K562 (cell line): ENCODE results near the gene CARD14. TPM values are rescaled to one million over a fixed set of nuclear protein-coding genes. Genes with fewer than 3 reads are reported as not detected.

Experiments
- ATAC-seq: fragments of 200-7000 bp; cut with Tn5 transposase; 3 replicates; pipeline ENCODE4 v1.9.1; 2020; ENCODE audit warnings: moderate library complexity
- BruUV-seq: library from RNA; stranded (reverse); fragments of 400-500 nt; replicated peaks from 2 replicates; lab custom pipeline; 2021; lab: Mats Ljungman, UMichigan
- CTCF ChIA-PET: fragments of 300-600 bp; formaldehyde crosslinking; extraction: SDS; loops from one replicate; lab custom pipeline; 2021; ENCODE audit warnings: low intra/inter-chr PET ratio; lab: Yijun Ruan, JAX
- POLR2A ChIA-PET: fragments of 300-600, 350-650 bp; sonication (Branson Sonifier 250); formaldehyde crosslinking; extraction: SDS; loops from one replicate; lab custom pipeline; 2021; ENCODE audit warnings: antibody characterized with exemption, inconsistent platforms; lab: Yijun Ruan, JAX
- DNase-seq, 4 experiments: peaks; one replicate each; pipeline versions ENCODE4 v3.0.0 to v3.0.0-alpha.2; 2011 to 2018; ENCODE audit warnings: low spot score in 3 of 4, mixed read lengths in 3 of 4; ENCODE audit errors: extremely low read depth in 1 of 4
- FAIRE-seq: peaks from 2 replicates; lab custom pipeline; 2011; peaks lifted over from hg19 to GRCh38; lab: Jason Lieb, UNC
- H2AFZ ChIP-seq: 2 replicates; pipeline ENCODE4 v1.6.0; 2011; ENCODE audit warnings: low read depth, low read length, control low read depth, inconsistent platforms
- H3K27ac ChIP-seq: fragments of 200-600 bp; 3 replicates; pipeline ENCODE4 v1.8.0; 2011; ENCODE audit warnings: low read depth, mild to moderate bottlenecking, control low read depth, inconsistent platforms, low read length, moderate library complexity, mixed read lengths; ENCODE audit errors: extremely low read depth
- H3K27me3 ChIP-seq, 2 experiments: fragments of 300-600 bp in 1 of 2; 2 replicates in 1 of 2; 3 replicates in 1 of 2; pipeline versions ENCODE4 v1.6.0 to v1.8.0; 2011; ENCODE audit warnings: inconsistent platforms in 2 of 2, low read length in 2 of 2, mild to moderate bottlenecking in 1 of 2, mixed read lengths in 1 of 2, moderate library complexity in 1 of 2; ENCODE audit not compliant: control insufficient read depth in 2 of 2, insufficient read depth in 2 of 2
- H3K36me3 ChIP-seq: fragments of 300-600 bp; 3 replicates; pipeline ENCODE4 v1.8.0; 2011; ENCODE audit warnings: mild to moderate bottlenecking, low read length, inconsistent platforms; ENCODE audit not compliant: control insufficient read depth, insufficient read depth
- H3K4me1 ChIP-seq, 2 experiments: fragments of 200-600 bp in 1 of 2; replicated peaks in 1 of 2; 2 replicates in 1 of 2; 3 replicates in 1 of 2; pipeline versions ENCODE4 v1.5.1 to v1.8.0; 2011; ENCODE audit warnings: inconsistent platforms in 2 of 2, low read length in 2 of 2, mild to moderate bottlenecking in 1 of 2, mixed read lengths in 1 of 2, moderate library complexity in 1 of 2; ENCODE audit not compliant: control insufficient read depth in 2 of 2, insufficient read depth in 2 of 2
- H3K4me2 ChIP-seq: 2 replicates; pipeline ENCODE4 v1.6.1; 2011; ENCODE audit warnings: low read length, control low read depth, inconsistent platforms, mixed read lengths; ENCODE audit not compliant: insufficient read depth
- H3K4me3 ChIP-seq: fragments of 200-600 bp; sonication (generic), shearing (Covaris generic); 2 replicates; pipeline ENCODE4 v1.5.1; 2016; ENCODE audit warnings: control low read depth, inconsistent platforms
- H3K79me2 ChIP-seq: fragments of 200-600 bp; 3 replicates; pipeline ENCODE4 v1.8.0; 2011; ENCODE audit warnings: low read length, inconsistent platforms; ENCODE audit not compliant: control insufficient read depth, insufficient read depth
- H3K9ac ChIP-seq, 2 experiments: 2 replicates each; pipeline versions ENCODE4 v1.6.0 to v1.6.1; 2011; ENCODE audit warnings: low read depth in 2 of 2, low read length in 2 of 2, control low read depth in 1 of 2, inconsistent platforms in 1 of 2, mild to moderate bottlenecking in 1 of 2, mixed read lengths in 1 of 2; ENCODE audit not compliant: insufficient read depth in 1 of 2
- H3K9me1 ChIP-seq: one replicate; pipeline ENCODE4 v1.6.0; 2011; ENCODE audit warnings: inconsistent platforms, mild to moderate bottlenecking, low read length, moderate library complexity; ENCODE audit not compliant: control insufficient read depth, insufficient read depth
- H3K9me3 ChIP-seq: replicated peaks from 2 replicates; pipeline ENCODE4 v1.5.1; 2011; ENCODE audit warnings: low read depth, low read length, inconsistent platforms; ENCODE audit not compliant: control insufficient read depth, insufficient read depth
- H4K20me1 ChIP-seq: replicated peaks from 2 replicates; pipeline ENCODE4 v1.6.1; 2011; ENCODE audit warnings: low read length, inconsistent platforms, mixed read lengths; ENCODE audit not compliant: control insufficient read depth, insufficient read depth
- DMBX1 ChIP-seq: fragments of 250-450 bp; sonication (Bioruptor Pico); IDR thresholded peaks from 2 replicates; pipeline ENCODE4 v1.8.0; 2022; ENCODE audit warnings: inconsistent platforms, mild to moderate bottlenecking, moderate library complexity, borderline replicate concordance
- NR2C2 ChIP-seq, 2 experiments: fragments of 200-800 bp in 1 of 2; sonication (Bioruptor generic) in 1 of 2; sonication (generic) in 1 of 2; formaldehyde crosslinking in 1 of 2; IDR thresholded peaks; 2 replicates each; pipeline versions ENCODE4 v1.6.1 to v1.8.0; 2016 to 2022; ENCODE audit warnings: mild to moderate bottlenecking in 1 of 2, missing compliant biosample characterization in 1 of 2, missing genetic modification characterization in 1 of 2, missing genetic modification reagents in 1 of 2
- WGBS: fragments of 100-300 bp; shearing (Covaris generic); methylation state at CpG from one replicate; pipeline ENCODE4 v1.1.6; 2016; ENCODE audit warnings: low coverage, mixed read lengths; ENCODE audit not compliant: insufficient coverage; ENCODE audit errors: missing lambda C conversion rate; 5-methylcytosine and 5-hydroxymethylcytosine counted together
- in situ Hi-C: fragments of 300-500 bp; cut with MboI; formaldehyde crosslinking; loops from 4 replicates; pipeline ENCODE4 v1.15.0; 2018; ENCODE audit warnings: inconsistent platforms, mixed read lengths
- intact Hi-C: fragments of 100-400 bp; cut with micrococcal nuclease; formaldehyde crosslinking; loops from 2 replicates; pipeline ENCODE4 v1.14.2; 2022
- polyA plus RNA-seq, 8 experiments: library from polyadenylated mRNA; depleted of rRNA in 4 of 8; stranded (reverse) in 5 of 8; unstranded in 3 of 8; fragments of >200 nt; fragmentation: Nextera tagmentation in 2 of 8; fragmentation: Illumina TruSeq in 1 of 8; extraction: Ambion mirVana in 2 of 8; extraction: Trizol in 1 of 8; gene quantifications; 2 replicates each; pipeline versions ENCODE4 v1.2.1 to v1.2.3, GENCODE V29; 2011 to 2014; ENCODE audit warnings: inconsistent platforms in 1 of 8, missing spikeins in 1 of 8
- total RNA-seq, 7 experiments: library from RNA; depleted of rRNA in 6 of 7; stranded (reverse); fragments of >200 nt in 6 of 7; fragmentation: Illumina TruSeq in 2 of 7; extraction: Trizol in 2 of 7; gene quantifications; 2 replicates each; pipeline versions ENCODE4 v1.2.1 to v1.2.3, GENCODE V29; 2011 to 2021; ENCODE audit warnings: low replicate concordance in 1 of 7
- TF ChIP-seq, protein P1 (sequence below): IDR thresholded peaks from 3 replicates; pipeline ENCODE4 v1.6.1; 2011; ENCODE audit warnings: borderline replicate concordance, mild to moderate bottlenecking; ENCODE audit not compliant: insufficient read length, insufficient read depth

Gene CARD14
- total and polyA plus RNA-seq, 9 of the 15 experiments (the other 6 are each of a cell fraction or from before 2014, with no cell fraction given), result not detected

DNA sequence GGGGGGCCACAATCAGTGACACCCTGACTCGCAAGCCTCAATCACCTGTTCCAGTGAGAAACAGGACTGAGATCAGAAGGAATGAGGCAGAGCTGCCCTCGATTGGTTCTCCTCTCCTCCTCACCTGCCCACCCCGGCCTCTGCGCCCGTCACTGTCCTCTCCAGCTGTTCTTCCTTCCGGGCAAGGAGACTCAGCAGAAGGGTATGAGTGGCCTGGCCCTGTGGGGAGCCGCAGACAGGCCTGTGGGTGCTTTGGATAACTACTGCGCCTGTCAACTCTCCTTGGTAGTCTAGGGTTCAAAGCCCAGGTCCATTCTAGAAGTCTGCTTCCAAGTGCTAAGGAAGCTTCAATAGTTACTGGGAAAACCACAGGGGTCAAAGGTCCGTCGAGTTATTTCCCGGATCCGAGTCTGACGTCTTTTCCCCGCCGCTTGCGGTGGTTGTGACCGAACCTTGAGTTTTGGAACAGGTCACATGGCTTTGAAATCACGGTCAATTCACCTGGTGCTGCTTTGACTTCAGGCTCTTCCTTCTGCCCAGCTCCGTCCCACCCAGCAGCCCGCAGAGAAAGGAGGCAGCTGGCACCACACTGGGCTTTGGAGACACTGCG is 8.3 kb downstream of the CARD14 start:
- Histone ChIP-seq H3K4me2 (no peak overlapping the region), H3K4me3 (no peak overlapping the region), H3K27ac (no peak overlapping the region), H3K79me2 (no peaks in the 10 kb centered on the region), H4K20me1 (no peaks in the 10 kb centered on the region; the same call in 1 of the 2 replicates), H3K9me3 (no peaks in the 10 kb centered on the region), H3K9ac (0 out of 4 replicates have a peak overlapping the region, but pooled peaks of 1 of the 2 experiments have one; percentile 6), H3K9me1 (no peaks in the 10 kb centered on the region), H2AFZ (no peak overlapping the region), H3K4me1 (peaks cover 0 to 16% of the 10 kb centered on the region in 2 experiments; a peak in 2 of 5 replicates), H3K36me3 (no peaks in the 10 kb centered on the region)
- WGBS, result 4% methylated on average over 21 of the region's 21 CpGs
- intact Hi-C loops, result no loop called here
- in situ Hi-C loops, result no loop called here
- DNase-seq (no peak), ATAC-seq (no peak), FAIRE-seq (no peak)
- ChIA-PET CTCF (no interaction called here), POLR2A (interaction anchor here (1.1 kb wide), 1 partner anchor 10 kb away, joined by 4 read pairs; no protein-coding TSS in a partner anchor)
- BruUV-seq, result no TSS peak
- TF ChIP-seq, protein P1, sequence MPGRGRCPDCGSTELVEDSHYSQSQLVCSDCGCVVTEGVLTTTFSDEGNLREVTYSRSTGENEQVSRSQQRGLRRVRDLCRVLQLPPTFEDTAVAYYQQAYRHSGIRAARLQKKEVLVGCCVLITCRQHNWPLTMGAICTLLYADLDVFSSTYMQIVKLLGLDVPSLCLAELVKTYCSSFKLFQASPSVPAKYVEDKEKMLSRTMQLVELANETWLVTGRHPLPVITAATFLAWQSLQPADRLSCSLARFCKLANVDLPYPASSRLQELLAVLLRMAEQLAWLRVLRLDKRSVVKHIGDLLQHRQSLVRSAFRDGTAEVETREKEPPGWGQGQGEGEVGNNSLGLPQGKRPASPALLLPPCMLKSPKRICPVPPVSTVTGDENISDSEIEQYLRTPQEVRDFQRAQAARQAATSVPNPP, result no peak
- TF ChIP-seq NR2C2 (CRISPR knock-in tag; IDR thresholded peaks at IDR 0.05), result no peak
- TF ChIP-seq NR2C2 (tag; IDR thresholded peaks at IDR 0.05), result peak; percentile 56; the same call in 1 of the 2 replicates
- no peak for TF ChIP-seq DMBX1 (CRISPR knock-in tag)
- TF ChIP-seq, all 486 proteins: peak for 1
- H3K27me3 ChIP-seq, result peaks cover 61 to 81% of the 10 kb centered on the region in 2 experiments
